ENCODE measurements around the gene OR11H7.
"Not testable (repeated sequence)": the region's sequence is repeated elsewhere in the genome, so short reads cannot be mapped to it uniquely, and the experiment has no call there.

Gene OR11H7

DNA sequence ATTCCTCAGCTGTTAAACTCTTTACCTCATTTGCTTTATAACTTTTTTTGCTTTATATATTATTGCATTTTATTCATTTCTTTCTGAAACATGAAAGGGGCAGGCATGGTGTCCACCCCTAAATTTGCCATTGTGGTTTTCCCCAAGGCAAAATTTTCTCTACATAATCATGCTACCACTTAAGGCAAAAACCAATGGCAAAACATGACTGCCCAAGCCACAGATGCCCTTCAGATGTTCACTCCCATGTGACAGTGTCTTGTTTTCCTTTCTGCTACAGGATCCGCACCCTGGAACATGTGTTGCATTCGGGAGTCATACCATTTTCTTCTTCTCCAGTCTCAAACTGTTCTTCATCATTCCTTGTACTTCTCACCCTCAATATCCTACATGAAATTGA is 48.6 kb downstream of the OR11H7 start:
- in situ Hi-C loops (cut with HindIII; ENCODE audit: low sequenced_read_pairs): no loop called here

DNA sequence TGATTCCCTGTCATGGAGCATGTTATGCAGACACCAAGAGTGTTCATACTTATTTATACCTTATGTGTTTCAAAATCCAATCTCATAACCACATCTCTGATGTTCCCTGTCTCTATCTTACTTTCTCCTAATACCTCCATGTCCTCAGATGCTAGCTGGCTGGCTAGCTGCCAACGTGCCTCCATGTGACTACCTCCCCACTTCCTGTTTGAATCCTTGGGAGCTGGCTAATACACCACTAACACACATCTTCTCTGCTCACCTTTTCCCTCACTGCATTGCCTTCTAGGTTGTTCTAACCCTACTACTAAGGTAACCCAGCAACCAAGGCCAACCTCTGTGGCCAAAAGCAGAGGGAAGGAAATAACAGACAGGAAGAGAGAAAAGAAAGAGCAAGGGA is 49.6 kb downstream of the OR11H7 start:
- in situ Hi-C loops (cut with HindIII; ENCODE audit: low sequenced_read_pairs): no loop called here

DNA sequence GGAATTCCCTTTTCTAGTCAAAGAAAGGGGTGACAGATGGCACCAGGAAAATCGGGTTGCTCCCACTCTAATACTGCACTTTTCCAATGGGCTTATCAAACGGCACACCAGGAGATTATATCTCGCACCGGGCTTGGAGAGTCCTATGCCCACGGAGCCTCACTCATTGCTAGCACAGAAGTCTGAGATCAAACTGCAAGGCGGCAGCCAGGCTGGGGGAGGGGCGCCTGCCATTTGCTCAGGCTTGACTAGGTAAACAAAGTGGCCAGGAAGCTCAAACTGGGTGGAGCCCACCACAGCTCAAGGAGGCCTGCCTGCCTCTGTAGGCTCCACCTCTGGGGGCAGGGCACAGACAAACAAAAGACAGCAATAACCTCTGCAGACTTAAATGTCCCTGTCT is 51.5 kb downstream of the OR11H7 start:
- in situ Hi-C loops (cut with HindIII; ENCODE audit: low sequenced_read_pairs): not testable (repeated sequence)

Measured in DLD1 (cell line).